ENCODE measurements around the gene XAGE2. TPM values are rescaled to one million over a fixed set of nuclear protein-coding genes. Genes with fewer than 3 reads are reported as not detected.

XAGE2 gene
- total RNA-seq, 4 donors from 2014 or later, result 0.91 TPM; not detected in 3

DNA sequence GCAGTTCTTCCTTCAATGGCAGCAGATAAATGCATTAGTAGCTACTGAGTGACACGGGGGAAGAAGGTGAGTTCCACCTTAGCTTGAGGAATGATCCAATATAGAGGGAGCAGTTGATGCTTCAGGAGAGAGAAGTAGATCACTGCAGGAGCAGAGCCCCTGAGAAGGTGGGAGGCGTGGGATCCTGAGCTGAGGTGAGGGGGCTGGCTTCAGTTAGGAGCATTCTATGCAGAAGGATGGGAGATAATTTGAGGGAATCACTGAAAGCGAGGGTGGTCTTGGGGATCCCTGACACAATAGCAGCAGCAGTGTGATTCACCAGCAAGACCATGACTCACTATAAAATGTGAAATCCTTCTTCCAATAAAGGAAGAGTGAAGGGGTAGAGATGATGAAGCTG is 48.0 kb downstream of the XAGE2 start:
- no peak for DNase-seq (ENCODE audit: low spot score in 2 of 2)
- H3K4me3 ChIP-seq (ENCODE audit: low read depth, poor library complexity, severe bottlenecking), result no peak overlapping the region
- intact Hi-C loops (cut with DNase I; ENCODE audit: low total_unique reads), result no loop called here
- TF ChIP-seq, protein P1, sequence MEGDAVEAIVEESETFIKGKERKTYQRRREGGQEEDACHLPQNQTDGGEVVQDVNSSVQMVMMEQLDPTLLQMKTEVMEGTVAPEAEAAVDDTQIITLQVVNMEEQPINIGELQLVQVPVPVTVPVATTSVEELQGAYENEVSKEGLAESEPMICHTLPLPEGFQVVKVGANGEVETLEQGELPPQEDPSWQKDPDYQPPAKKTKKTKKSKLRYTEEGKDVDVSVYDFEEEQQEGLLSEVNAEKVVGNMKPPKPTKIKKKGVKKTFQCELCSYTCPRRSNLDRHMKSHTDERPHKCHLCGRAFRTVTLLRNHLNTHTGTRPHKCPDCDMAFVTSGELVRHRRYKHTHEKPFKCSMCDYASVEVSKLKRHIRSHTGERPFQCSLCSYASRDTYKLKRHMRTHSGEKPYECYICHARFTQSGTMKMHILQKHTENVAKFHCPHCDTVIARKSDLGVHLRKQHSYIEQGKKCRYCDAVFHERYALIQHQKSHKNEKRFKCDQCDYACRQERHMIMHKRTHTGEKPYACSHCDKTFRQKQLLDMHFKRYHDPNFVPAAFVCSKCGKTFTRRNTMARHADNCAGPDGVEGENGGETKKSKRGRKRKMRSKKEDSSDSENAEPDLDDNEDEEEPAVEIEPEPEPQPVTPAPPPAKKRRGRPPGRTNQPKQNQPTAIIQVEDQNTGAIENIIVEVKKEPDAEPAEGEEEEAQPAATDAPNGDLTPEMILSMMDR (IDR thresholded peaks at IDR 0.05), result no peak
- no peak for TF ChIP-seq POLR2A (IDR thresholded peaks at IDR 0.05)
- WGBS, 2 donors, result 60 to 72% methylated on average over 3 of the region's 3 CpGs

DNA sequence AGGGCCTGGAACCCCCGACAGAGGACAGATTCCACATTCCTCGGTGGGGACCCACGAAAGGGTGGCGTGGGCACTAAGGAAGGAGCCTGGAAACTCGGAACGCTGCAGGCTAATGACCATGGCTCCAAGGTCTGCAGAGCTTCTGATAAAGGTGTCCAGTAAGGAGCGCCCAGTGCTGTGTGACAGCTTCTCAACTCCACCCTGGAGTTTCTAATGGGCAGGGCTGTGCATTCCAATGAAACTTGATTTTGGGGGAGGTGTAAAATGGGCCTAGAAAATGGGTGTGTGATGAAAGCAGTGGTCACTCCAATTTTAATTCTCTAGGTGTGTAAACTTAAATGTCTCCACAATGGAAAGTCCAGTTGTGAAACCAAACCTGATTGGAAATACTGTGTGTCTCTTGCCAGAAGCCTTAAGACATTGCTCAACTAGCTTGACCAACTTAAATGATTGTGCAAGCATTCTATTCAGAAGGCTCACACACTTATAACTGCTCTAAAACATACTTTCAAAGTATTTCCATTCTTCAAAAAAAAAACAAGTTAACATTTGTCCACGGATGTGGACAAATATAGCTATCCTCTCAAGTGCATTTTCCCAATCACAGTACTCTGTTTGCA is 52.1 kb downstream of the XAGE2 start:
- intact Hi-C loops (cut with DNase I; ENCODE audit: low total_unique reads), result no loop called here
- TF ChIP-seq POLR2A (IDR thresholded peaks at IDR 0.05), result no peak
- TF ChIP-seq, protein P1 (IDR thresholded peaks at IDR 0.05), result no peak
- 77 to 89% methylated on average over 8 of the region's 8 CpGs for WGBS, 2 donors
- DNase-seq (ENCODE audit: low spot score in 2 of 2), result no peak
- H3K4me3 ChIP-seq (ENCODE audit: low read depth, poor library complexity, severe bottlenecking), result no peak overlapping the region

DNA sequence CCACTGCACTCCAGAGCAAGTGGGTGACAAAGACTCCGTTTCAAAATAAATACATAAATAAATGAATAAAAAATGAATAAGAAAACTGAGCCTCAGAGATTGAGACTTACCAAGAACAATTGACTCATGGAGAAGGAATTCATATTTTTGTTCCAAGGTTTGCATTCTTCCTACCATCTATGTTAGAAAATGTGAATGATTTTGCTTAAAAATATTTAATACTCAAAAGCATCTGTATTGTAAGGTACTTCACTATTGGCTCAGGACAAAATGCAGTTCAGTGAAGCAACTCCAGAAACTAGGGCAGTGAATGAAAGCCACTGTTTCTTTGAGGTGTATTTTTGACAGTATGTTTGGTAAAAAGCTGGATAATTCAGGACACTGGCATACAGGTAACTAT is 54.1 kb downstream of the XAGE2 start:
- H3K4me3 ChIP-seq (ENCODE audit: low read depth, poor library complexity, severe bottlenecking), result no peak overlapping the region
- TF ChIP-seq, protein P1 (IDR thresholded peaks at IDR 0.05), result no peak
- TF ChIP-seq POLR2A (IDR thresholded peaks at IDR 0.05), result no peak
- DNase-seq (ENCODE audit: low spot score in 2 of 2), result no peak
- intact Hi-C loops (cut with DNase I; ENCODE audit: low total_unique reads), result no loop called here
- 50 to 56% methylated on average over 1 of the region's 1 CpG for WGBS, 2 donors

GRCh38 chrX:52424656-52425055 is 55.8 kb downstream of the XAGE2 start:
- DNase-seq (ENCODE audit: low spot score in 2 of 2), result no peak
- WGBS, 2 donors, result 75% methylated on average over 1 of the region's 1 CpG; no CpG with 5 or more reads in 1 of the 2 donors
- intact Hi-C loops (cut with DNase I; ENCODE audit: low total_unique reads), result no loop called here
- TF ChIP-seq, protein P1 (IDR thresholded peaks at IDR 0.05), result no peak
- TF ChIP-seq POLR2A (IDR thresholded peaks at IDR 0.05), result no peak
- no peak overlapping the region for H3K4me3 ChIP-seq (ENCODE audit: low read depth, poor library complexity, severe bottlenecking)

Small RNA genes within 50 kb of the gene (microRNA-seq; reads per million reads assigned to microRNA genes)
- 0 reads per million in 2 donors for gene MIR8088 (ENCODE audit: borderline number of aligned reads in 1 of 2, borderline replicate concordance in 2 of 2)

Other genes starting within 250 kb of the XAGE2 start
- gene MAGED4, start 184.1 kb upstream of the XAGE2 start, total RNA-seq, result 1 to 10 TPM in 2 of 4 donors, not detected in 2; 2.9 to 3.2 TPM
- gene XAGE1A, start 126.8 kb downstream of the XAGE2 start, total RNA-seq, result under 1 TPM in 1 of 4 donors, not detected in 3; 0.76 TPM
- gene XAGE1B, start 148.0 kb downstream of the XAGE2 start, total RNA-seq, result under 1 TPM in 1 of 4 donors, not detected in 3; 0.76 TPM